Epidermal melanocyte (primary cell): ENCODE data around the gene TRPM5.

ENCODE experiments used
- DNase-seq: peaks from one replicate; pipeline ENCODE4 v3.0.0; 2011; ENCODE audit warnings: low spot score; ENCODE audit not compliant: insufficient read length

The TRPM5 gene

DNA sequence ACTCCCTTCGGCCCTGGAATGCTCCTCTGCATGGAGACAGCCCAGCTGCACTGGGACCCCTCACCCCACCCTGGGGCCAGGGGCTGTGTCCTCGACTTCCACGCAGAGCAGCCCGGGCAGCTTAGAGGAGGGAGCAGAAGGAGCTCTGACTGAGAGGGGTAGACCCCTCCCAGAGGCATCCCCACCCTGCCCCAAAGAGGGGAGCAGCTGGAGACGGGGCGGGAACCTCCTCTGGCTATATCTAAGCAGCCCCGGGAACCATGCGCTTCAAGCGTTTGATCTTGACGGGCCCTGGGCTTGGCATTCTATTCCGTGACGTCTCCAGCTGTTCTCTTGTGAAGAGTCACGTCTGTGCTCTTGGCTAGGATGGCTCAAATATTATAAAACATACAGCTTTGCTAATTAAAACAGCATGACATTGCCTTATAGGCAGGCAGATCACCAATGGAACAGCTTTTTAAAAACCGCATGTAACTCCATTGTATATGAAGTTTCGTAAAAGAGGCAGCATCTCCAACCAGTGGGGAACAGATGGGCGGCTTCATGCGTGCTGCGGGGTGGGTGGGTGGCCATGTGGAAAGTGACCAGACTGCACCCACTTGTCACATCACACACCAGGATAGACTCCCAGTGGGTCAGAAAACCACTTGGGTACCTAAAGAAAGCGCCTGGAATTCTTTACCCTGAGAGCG is 8.2 kb upstream of the TRPM5 start:
- no peak for DNase-seq

DNA sequence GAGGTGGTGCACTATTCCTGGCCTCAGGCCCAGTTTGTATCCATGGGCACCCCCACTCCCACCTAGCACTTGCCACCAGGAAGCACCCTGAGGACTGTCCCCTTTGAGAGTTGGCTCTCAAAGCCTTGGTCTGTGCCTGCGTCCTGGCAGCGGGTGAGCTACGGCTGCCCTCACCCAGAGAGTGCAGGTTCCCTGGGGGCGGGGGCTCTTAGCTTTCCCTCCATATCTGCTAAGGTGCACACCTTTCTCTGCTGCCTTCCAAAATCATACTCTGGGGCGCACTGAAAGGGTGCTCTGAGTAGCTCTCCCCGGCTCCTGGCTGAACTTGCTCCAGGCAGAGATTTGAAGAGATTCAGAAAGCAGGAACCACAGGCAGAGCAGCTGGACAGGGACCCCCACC is 7.6 kb upstream of the TRPM5 start:
- no peak for DNase-seq

DNA sequence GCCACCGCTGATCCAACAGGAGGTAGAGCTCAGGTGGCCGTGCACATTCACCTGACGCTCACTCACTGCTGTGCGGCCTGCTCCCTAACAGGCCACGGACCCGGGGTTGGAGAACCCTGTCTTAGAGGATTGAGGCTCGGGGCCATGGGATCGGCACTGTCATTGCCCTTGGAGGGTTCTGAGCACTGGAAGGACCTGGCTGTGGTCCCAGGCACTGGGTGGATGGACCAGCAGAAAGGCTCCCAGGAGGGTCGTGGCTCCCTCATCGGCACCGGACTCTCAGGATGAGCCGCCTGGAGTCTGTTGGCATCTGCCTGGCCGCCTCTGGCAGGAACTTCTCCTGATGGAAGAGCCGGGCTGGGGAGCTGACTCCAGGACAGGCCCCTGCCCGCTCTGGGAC is 7.0 kb upstream of the TRPM5 start:
- no peak for DNase-seq

DNA sequence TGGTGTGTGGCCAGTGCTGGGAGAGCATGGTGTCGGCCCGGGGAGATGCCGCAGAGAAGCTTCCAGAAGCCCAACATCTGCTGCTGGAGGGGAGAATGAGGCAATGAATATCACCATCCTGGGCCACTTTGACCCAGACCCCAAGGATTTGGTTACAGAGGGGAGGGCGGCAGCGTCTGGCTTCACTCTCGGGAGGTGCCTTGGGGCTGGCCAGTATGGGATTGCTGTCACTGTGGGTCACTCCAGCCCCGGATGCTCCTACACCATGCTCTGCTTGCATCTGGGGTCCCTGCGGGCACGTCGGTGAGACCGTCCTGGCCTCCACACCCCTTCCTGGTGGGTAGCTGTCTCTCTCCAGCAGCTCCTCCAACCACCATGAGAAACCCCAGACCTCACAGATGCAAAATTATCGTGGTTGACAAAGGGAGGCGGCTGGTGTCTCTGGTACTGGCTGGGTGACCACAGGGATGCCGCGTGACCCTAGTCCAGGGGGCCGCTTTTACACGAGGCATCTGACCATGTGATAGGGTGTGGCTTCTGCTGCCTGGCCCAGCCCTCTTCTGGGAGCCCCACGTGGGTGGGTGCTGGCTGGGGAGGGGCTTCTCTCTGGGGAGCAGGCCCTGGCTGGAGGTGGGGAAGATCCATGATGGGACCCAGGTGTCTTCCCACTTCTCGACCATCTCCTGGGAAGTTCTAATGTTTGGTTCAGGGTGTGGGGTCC is 6.2 kb upstream of the TRPM5 start:
- DNase-seq: no peak

DNA sequence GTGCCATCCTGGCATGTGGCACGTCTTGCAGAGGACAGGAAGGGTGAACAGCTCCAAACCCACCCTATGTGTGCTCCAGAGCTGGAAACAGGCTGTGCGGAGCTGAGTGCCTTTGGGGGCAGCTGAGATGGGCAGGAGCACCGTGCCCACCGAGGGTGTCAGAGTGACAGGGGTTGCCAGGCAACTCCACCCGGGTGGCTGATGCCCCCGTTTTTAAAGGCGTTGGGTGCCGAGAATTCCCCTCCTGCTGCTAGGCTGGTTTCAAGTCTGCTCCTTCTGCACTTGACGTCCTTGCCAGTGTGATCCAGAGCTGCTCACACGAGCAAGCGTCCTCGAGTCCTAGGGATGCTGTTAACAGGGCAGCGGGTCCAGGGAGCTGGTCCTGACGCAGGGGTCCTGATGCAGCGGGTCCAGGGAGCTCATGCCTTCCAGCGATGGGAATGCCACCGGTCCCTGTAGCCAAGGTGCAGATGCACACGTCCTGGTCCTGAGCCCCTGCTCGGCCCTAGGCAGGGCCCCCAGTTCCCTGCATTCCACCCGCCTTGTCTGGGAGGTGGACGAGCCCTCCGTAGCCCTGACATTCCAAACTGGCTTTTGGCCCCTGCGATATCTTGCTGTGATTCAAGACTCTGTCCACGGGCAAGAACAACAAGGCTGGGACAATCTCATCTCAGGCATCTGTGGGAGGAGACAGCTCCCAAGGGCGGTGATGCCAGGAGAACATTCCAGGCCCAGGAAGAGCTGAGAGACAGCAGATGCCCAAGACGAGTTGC is 5.4 kb upstream of the TRPM5 start:
- DNase-seq: no peak

DNA sequence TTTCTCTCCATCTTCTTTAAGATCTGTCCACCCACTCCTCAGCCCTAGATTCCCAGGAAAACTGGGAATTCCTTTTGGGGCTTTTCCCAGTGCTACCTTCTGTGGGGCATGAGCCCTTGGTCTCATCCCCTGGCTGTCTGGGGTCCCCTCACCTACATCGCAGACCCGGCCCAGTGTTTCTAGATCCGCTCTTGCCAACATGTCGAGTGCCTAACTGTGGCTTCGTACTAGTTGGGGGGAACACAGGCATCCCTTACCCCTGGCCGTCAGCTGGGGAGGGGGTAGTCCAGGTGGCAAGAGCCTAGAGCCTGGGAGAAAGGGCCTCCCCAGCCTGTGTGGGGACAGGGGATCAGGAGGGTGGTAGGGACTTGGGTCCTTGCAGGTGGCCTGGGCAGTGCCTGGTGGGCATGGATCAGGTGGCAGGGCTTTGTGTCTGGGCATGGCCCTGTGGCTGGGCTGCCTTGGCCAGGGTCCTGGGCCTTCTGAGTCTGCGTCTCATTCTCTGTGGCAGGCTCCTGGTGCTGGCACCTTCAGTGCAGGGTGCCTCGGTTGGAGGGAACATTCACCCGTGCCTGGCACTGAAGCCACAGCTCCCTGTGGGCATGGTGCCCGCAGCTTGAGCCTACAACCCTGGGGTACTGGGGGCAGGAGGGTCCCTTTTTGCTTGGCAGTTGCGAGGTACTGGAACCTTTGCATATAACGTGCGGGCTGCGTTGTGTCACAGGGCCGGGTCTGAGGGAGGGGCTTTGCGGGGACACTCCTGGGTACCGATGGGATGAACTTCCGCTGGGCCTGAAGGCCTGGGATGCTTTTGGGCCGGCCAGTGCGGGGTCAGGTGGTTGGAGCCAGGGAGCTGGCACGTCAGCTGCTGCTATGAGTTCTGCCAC is 4.6 kb upstream of the TRPM5 start:
- DNase-seq: no peak

DNA sequence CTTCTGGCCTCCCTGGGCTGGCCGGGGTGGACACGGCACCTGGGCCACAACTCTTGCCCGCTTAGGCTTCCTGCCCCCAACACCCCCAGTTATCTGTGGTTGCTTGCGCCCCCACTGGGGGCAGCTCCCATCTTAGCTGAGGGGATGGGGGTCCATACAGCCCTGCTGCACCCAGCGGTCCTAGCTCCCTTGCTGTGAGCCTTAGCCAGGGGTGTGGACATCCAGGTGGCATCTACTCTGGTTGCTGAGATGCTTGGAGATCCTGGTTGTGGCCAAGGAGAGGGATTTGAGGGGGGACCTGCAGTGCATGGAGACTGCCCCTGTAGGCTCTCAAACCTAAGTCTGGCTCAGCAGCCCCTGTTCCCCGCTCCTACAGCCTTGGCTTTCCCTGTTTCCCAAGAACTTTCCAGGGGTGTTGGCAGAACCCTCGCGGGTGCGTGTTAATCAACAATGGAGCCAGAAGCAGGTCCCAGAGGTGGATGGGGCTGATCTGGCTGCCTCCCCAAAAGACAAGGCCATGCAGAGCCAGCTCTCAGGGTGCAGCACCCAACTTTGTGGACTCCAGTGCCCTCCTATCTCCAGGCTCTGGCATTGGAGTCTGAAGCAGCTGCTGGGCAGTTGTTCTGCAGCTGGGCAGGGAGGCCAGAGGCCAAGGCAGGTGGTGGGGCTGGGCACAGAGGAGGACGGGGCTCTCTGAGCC is 3.8 kb upstream of the TRPM5 start:
- no peak for DNase-seq

DNA sequence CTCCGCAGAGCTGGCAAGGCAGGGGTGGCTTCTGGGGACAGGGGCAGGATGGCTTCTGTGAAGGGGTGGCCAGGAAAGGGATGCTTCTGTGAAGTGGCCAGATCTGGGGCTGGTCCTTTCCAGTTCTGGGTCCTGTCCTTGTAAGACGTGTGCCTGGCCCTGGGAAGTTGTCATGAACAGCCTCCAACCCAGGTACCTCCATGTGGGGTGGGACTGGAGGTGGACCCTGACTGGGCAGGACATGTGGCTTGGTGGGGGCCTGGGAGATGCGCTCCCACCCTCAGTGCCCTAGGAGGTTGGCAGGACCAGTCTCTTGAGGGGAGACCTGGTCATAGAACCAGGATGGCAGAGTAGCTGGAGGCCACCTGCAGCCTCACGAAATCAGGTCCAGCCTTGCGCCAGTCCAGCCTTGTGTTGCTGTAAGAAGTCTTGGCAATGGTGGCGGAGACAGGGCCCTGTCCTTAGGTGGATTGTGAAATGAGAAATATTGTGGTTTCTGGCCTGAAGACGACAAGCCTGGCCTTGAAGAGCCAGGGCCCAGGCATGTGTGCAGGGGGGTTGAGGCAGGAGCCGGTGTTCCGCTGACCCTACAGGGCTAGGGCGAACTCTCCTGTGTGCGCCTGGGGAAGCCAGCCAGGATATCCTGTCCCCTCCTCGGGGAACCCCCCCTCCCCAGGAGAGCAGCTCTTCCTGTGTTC is 3.1 kb upstream of the TRPM5 start:
- no peak for DNase-seq

DNA sequence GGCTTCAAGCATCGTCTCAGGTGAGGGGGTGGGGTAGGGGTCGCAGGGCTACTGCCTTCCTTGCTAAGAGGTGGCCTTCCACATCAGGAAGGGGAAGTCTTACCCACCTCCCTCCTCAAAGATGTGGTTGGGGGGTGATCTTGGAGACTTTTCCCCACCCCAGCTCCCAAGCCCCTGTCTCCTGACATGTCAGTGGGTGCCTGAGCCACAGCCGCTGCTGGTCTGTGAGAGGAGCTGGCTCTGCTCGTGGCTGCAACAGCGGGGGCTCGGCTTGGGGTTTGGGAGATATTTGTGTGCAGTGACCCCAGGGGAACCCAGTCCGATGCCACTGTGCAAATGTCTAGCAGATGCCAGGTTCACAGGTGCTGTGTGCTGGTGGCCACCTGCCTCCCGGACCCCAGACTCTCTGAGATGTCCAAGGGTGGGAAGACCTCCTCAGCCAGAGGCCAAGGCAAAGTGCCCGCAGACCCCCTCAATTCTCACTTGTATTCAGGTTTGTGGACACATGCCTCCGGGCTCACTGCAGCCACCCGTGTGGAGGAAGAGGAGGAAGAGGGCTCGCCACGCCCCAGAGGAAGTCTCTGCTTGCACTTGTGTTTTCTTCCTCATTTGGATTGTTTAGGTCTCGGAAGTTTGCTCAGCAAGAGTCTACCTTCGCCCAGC is 2.4 kb upstream of the TRPM5 start:
- no peak for DNase-seq

DNA sequence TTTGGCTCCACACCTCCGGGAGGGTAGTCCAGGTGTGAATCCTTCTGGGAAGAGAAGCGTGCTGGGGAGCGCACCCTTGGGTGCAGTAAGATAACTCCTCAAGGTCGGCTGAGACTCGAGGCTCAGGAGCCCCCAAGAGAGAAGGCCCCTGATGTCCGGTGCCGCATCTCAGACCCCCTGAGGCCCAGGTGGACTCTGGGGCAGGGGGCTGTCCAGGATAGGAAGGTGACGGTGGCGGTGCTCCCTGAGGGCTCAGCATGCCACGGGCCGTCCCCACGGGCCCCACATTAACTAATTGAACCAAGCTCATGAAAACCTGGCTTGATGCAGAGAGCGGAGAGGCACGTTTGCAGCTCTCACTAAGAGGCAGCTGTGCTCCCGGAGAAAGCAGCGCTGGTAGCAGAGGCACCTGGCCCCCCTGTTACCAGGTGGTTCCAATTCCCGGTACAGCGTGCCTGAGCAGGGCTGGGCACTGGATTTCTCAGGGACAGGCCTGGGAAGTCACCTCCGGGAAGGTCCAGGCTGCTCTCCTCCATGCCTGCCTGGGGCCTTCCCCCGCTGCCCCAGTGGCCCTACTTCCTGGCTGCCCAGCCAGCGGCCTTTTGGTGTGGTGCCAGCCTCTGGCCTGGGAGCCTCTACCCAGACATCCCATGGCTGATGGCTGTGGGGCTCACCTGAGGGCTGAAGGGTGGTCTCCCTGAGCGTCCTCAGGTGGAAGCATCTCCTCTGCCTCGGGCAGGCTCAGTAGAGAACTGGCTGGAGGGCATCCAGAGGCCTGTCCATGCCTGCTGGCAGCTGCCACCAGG is 1.6 kb upstream of the TRPM5 start:
- DNase-seq: no peak

DNA sequence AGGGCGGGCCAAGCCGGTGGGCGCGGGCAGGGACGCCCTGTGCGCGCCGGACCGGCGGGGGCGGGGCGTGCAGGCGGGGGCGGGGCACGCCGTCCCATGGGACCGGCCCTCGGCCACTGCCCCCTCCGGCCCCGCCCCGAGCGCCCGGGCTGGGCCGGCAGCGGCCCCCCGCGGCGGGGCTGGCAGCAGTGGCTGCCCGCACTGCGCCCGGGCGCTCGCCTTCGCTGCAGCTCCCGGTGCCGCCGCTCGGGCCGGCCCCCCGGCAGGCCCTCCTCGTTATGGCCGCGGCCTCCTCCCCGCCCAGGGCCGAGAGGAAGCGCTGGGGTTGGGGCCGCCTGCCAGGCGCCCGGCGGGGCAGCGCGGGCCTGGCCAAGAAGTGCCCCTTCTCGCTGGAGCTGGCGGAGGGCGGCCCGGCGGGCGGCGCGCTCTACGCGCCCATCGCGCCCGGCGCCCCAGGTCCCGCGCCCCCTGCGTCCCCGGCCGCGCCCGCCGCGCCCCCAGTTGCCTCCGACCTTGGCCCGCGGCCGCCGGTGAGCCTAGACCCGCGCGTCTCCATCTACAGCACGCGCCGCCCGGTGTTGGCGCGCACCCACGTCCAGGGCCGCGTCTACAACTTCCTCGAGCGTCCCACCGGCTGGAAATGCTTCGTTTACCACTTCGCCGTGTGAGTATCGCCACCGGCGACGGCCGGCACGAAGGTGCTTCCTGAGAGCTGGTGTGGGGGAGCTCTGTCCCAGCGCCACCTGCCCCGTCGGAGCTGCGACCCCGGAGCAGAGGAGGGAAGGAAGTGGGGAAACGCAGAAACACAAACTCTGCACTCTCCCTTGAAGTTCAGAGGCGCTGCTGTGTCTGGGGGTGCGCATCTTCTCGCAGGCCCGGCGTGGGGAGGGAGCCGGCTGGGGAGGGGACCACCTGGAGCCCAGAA is 769 bp upstream of the TRPM5 start, which contains the start of gene KCNQ1:
KCNQ1 (plus strand) TSS at position 188 of the 925 bp plus-strand sequence; CDS start at position 279, 91 bp downstream.
- DNase-seq: no peak

DNA sequence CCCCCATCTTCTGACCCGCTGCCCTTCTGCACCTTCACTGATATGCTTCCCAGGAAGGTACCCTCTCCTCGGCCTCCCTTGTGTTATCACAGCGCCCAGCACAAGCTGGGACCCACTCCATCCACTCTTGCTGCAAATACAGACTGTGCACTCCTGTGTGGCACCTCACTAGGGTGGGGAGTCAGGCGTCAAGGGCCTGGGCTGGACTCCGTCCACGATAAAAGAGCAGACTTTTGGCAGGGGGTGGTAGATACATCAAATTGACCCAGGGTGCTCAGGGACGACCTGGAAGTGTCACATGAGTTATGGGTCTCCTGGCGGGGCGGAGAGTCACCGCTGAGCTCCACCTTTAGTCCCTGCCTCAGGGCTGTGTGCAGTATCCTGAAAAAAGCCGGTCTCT is 908 bp downstream of the TRPM5 start:
- no peak for DNase-seq

DNA sequence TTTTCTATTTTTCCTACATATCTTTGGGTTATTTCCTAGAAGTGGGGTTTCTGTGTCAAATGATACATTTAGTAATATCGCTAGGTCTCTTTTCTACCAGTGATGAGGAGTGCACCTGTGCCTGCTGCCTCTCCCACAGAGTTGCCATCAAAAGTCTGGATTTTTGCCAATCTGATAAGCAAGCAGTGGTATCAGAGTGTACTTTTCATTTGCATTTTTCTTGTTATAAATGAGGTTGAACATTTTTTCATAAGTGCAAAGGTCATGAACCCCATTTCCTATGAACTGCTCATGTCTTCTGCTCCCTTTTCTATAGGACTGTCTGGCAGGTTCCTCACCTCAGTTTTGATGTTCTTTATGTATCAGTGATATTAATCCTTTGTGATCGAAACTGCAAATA is 1.7 kb downstream of the TRPM5 start:
- DNase-seq: no peak

DNA sequence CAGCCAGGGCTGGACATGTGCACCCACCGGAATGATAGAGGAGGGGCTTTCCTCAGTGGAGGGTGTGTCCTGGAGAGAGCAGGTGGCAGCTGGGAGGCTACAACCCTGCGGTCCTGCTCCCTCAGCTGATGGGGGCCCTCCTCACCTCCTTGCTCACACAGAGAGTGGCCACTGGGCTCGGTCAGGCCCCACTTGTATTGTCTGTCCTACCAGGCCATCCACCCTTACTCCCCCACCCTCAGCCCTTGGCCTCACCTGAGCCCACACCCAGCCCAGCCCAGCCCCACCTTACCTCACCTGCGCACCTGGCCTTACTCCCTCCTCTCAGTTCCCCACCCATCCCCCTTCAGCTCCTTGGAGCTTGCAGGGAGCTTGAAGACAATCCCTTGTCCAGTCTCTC is 3.1 kb downstream of the TRPM5 start:
- no peak for DNase-seq

DNA sequence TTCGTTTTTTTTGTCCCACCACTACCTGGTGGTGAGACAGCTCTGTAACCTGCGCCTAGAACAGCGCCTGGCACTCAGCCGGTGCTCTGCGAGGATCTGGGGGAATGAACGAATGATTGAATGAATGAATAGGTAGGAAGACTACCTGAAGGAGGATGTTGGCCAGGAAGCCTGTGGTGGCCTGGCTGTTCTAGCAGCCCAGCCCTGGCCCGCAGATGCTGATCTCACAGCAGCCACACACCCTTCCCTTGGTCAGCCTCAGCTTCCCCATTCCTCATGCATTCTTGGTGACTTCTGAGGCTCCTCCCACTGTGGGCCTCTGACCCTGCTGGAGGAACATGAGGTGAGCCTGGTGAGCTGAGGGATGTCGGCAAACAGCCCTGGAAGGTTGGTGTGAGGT is 3.7 kb downstream of the TRPM5 start:
- DNase-seq: no peak

DNA sequence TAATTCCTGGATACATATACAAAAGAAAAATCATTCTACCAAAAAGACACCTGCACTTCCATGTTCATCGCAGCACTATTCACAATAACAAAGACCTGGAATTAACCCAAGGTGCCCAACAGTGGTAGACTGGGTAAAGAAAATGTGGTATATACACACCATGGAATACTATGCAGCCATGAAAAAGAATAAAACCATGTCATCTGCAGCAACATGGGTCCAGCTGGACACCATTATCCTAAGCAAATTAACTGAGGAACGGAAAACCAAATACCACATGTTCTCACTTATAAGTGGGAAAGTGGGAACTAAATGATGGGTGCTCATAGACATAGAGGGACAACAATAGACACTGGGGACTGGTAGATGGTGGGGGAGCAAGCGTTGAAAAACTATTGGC is 4.5 kb downstream of the TRPM5 start:
- no peak for DNase-seq

DNA sequence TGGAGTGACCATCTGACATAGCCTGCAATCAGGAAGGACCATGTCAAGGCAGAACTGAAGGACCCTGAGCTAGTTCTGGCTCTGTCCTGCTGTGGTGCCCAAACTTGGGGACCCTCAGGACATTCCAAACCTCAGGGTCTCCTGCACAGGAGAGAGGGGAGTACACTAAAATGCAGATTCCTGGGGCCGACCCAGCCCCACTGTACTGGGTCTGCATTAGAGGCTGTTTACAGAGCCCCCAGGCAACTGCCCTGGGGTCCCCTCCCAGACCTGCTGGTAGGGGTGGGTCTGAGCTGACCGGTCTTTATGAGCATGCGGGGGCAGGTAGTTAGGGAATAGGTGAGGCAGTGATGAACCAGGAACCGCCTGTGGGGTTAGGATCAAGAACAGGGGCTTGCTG is 6.8 kb downstream of the TRPM5 start:
- no peak for DNase-seq
